ENCODE measurements around the gene OR2V1. TPM values are rescaled to one million over a fixed set of nuclear protein-coding genes. Genes with fewer than 3 reads are reported as not detected.
"Not testable (repeated sequence)": the region's sequence is repeated elsewhere in the genome, so short reads cannot be mapped to it uniquely, and the experiment has no call there.

OR2V1 gene
- total and polyA plus RNA-seq, 8 donors = not detected

DNA sequence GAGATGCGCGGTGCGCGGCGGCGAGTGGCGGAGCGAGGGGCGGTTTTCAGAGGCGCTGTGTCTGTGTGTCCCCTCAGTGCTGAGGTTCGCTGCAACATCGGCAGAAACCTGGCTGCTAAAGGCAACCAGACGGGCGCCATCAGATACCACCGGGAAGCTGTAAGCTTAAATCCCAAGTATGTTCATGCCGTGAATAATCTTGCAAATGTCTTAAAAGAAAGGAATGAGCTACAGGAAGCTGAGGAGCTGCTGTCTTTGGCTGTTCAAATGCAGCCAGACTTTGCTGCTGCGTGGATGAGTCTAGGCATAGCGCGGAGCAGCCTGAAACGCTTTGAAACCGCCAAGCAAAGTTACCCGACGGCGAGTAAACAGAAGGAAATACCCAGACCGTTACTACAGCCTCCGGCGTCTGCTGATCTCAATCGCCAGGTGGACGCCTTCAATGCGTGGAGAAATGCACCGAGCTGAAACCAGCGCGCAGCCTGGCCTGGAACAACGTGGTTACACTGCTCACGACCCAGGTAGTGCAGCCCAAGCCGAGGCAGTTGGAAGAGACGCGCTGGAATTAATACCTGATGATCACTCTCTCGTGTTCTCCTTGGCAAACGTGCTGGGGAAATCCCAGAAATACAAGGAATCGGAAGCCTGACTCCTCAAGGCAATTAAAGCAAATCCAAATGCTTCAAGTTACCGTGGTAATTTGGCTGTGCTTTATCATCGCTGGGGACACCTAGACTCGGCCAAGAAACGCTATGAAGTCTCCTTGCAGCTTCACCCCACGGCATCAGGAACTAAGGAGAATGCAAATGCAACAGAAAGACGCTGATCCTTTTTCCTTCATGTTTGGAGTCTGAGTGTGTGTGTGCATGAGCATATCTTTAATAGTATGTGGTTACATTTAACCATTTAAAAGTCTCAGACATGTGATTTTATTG, 15.9 kb downstream of the OR2V1 start:
- intact Hi-C loops (cut with DNase I; ENCODE audit: low total_unique reads) = no loop called here
- TF ChIP-seq EP300 (IDR thresholded peaks at IDR 0.05) (no peak), POLR2AphosphoS5 (IDR thresholded peaks at IDR 0.05) (no peak), POLR2A (IDR thresholded peaks at IDR 0.05) (no peak)
- TF ChIP-seq, protein P1, sequence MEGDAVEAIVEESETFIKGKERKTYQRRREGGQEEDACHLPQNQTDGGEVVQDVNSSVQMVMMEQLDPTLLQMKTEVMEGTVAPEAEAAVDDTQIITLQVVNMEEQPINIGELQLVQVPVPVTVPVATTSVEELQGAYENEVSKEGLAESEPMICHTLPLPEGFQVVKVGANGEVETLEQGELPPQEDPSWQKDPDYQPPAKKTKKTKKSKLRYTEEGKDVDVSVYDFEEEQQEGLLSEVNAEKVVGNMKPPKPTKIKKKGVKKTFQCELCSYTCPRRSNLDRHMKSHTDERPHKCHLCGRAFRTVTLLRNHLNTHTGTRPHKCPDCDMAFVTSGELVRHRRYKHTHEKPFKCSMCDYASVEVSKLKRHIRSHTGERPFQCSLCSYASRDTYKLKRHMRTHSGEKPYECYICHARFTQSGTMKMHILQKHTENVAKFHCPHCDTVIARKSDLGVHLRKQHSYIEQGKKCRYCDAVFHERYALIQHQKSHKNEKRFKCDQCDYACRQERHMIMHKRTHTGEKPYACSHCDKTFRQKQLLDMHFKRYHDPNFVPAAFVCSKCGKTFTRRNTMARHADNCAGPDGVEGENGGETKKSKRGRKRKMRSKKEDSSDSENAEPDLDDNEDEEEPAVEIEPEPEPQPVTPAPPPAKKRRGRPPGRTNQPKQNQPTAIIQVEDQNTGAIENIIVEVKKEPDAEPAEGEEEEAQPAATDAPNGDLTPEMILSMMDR (IDR thresholded peaks at IDR 0.05) = no peak
- H3K27ac ChIP-seq = no peak overlapping the region
- H3K4me1 ChIP-seq = peaks cover 0 to 8% (median 0%) of the 10 kb centered on the region in 4 donors
- peaks cover 22 to 98% (median 56%) of the 10 kb centered on the region in 3 donors for H3K27me3 ChIP-seq
- no peaks in the 10 kb centered on the region for H3K36me3 ChIP-seq
- H3K9me3 ChIP-seq = peaks cover 0 to 29% (median 16%) of the 10 kb centered on the region in 4 donors
- no peak overlapping the region for H3K4me3 ChIP-seq
- 6 to 10% (median 9%) methylated on average over 41 to 47 of the region's 47 CpGs for WGBS, 5 donors
- DNase-seq = peak in 1 of 2 donors; percentile 20

DNA sequence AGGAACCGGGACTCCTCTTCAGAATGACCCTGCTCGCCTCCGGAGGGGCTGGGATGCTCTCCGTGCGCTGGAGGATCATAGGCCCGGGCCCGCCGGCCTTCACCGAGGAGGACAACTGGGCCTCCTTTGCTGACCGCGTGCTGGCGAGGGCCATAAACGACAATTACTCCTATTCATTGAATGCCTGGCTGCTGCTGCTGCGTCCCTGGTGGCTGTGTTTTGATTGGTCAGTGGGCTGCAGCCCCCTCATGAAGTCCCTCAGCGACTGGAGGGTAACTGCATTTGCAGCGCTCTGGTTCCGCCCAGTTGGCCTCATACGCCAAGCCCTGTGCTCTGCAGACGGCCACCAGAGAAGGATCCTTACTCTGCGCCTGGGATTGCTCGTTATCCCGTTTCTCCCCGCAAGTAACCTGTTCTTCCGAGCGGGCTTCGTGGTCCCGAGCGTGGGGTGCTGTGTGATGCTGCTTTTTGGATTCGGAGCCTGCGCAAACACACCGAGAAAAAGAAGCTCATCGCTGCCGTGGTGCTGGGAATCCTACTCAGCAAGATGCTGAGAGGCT, 16.6 kb downstream of the OR2V1 start:
- Histone ChIP-seq H3K27me3 (peaks cover 22 to 100% (median 62%) of the 10 kb centered on the region in 3 donors), H3K9me3 (peaks cover 0 to 29% (median 16%) of the 10 kb centered on the region in 4 donors), H3K4me1 (peaks cover 0 to 8% (median 0%) of the 10 kb centered on the region in 4 donors), H3K36me3 (no peaks in the 10 kb centered on the region), H3K4me3 (no peak overlapping the region), H3K27ac (no peak overlapping the region)
- no peak for DNase-seq
- 18 to 55% (median 45%) methylated on average over 20 to 33 of the region's 33 CpGs for WGBS, 5 donors
- TF ChIP-seq POLR2A (IDR thresholded peaks at IDR 0.05) = no peak
- TF ChIP-seq, protein P1 (IDR thresholded peaks at IDR 0.05) = no peak
- no peak for TF ChIP-seq EP300 (IDR thresholded peaks at IDR 0.05)
- no peak for TF ChIP-seq POLR2AphosphoS5 (IDR thresholded peaks at IDR 0.05)
- intact Hi-C loops (cut with DNase I; ENCODE audit: low total_unique reads) = no loop called here

DNA sequence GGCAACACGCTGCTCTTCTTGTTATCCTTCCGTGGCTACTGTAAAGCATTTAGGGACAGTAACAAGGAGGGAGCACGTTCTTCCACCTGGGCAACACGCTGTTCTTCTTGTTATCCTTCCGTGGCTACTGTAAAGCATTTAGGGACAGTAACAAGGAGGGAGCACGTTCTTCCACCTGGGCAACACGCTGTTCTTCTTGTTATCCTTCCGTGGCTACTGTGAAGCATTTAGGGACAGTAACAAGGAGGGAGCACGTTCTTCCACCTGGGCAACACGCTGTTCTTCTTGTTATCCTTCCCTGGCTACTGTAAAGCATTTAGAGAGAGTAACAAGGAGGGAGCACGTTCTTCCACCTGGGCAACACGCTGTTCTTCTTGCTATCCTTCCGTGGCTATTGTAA, 17.4 kb downstream of the OR2V1 start:
- DNase-seq; H3K4me1 ChIP-seq; H3K36me3 ChIP-seq; H3K4me3 ChIP-seq; intact Hi-C loops (cut with DNase I; ENCODE audit: low total_unique reads); H3K27ac ChIP-seq: not testable (repeated sequence)
- peaks cover 22 to 100% (median 61%) of the 10 kb centered on the region in 3 donors for H3K27me3 ChIP-seq
- H3K9me3 ChIP-seq = peaks cover 0 to 29% (median 16%) of the 10 kb centered on the region in 4 donors
- WGBS, 5 donors = 81 to 88% (median 82%) methylated on average over 5 to 10 of the region's 13 CpGs

DNA sequence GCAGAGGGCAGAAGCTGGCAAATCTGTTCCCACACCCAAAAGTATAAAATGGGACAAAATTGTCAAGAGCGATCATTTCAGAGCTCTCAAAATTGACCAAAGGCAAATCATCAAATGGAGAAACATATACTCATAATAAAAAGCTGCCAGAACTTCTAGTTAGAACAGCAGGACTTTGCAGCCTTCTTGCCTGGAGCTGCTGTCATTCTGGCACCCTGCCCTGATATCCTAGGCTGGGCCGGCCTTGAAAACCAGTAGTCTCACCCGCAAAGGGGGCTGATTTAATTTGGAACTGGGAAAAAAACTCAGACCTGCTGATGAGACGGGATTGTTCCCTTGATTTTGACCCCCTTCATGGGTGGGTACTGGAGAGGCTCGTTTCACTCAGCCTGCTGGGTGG, 18.5 kb downstream of the OR2V1 start:
- Histone ChIP-seq H3K9me3 (peaks cover 0 to 29% (median 16%) of the 10 kb centered on the region in 4 donors), H3K4me3 (no peak overlapping the region), H3K36me3 (no peaks in the 10 kb centered on the region), H3K27ac (no peak overlapping the region), H3K4me1 (peaks cover 0 to 8% (median 0%) of the 10 kb centered on the region in 4 donors), H3K27me3 (peaks cover 22 to 100% (median 68%) of the 10 kb centered on the region in 3 donors)
- 81 to 84% (median 83%) methylated on average over 5 of the region's 5 CpGs for WGBS, 5 donors
- no peak for TF ChIP-seq POLR2A (IDR thresholded peaks at IDR 0.05)
- no peak for TF ChIP-seq POLR2AphosphoS5 (IDR thresholded peaks at IDR 0.05)
- TF ChIP-seq EP300 (IDR thresholded peaks at IDR 0.05) = no peak
- TF ChIP-seq, protein P1 (IDR thresholded peaks at IDR 0.05) = no peak
- no peak for DNase-seq
- intact Hi-C loops (cut with DNase I; ENCODE audit: low total_unique reads) = no loop called here
